HUDEP-2 (cell line): ENCODE results near the gene SMIM32.

ENCODE experiments used
- DNase-seq, 76 experiments: peaks; one replicate each; lab custom pipeline; 2025; ENCODE audit not compliant: unreplicated experiment in 76 of 76; lab: John Stamatoyannopoulos, UW

The SMIM32 gene

DNA sequence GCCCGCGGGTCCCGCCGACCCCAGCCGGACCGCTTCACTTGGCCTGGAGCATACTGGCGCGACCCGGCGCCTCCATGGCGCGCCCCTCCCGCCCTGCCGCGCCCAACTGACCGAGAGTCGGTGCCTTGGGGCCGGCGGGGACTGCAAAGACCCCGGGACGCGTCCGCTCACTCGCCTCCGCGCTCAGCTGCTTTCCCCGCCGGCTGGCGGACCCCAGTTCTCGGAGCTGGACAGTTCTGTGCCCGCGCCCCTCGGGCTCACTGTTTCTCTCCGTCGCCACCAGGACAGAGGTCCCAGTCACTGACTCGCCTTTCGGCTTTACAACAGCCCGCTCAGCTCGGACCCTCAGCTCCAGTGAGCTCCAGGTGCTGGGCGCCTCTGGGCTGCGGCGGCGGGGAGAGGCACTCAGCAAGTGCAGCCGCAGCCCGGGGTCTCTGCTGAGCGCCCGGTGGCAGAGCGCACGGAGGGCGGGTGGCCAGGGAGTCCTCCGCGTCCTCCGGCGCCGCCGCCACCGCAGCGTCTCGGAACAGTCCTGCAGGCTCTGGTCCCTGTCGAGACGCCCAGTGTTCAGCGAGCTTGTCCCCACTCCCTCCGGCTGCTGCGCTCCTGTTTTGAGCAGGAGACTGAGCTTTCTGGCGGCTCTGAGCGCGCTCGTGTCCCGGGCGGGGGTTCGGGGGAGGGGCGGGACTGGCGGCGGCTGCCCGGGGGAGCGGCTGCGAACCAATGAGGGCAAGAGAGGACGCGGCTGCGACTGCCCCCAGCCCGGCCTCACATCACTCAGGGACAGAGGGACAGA is at the start of gene SMIM32:
Gene SMIM32, minus strand, starts transcription at position 637 of the 796 bp plus-strand sequence. CDS start 638 bp downstream, outside the sequence.
- DNase-seq: no peak

DNA sequence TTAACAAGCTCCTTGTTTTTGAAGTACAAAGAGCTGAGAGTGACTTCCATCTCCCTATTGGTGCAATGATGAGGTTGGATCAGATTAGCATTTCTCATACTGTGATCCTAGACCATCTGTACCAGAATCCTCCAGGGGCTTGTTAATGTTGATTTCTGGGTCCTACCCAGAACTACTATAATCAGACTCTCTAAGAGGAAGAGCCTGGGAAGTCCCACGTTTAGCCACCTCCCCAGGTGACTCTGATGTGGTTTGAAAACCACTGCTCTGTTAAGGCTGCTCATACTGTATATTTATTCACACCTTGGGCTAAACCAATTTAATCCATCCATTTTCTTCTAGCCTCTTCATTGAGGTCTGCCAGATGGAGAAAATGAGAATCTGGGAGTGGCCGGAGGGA is 49.6 kb upstream of the SMIM32 start:
- DNase-seq: no peak

DNA sequence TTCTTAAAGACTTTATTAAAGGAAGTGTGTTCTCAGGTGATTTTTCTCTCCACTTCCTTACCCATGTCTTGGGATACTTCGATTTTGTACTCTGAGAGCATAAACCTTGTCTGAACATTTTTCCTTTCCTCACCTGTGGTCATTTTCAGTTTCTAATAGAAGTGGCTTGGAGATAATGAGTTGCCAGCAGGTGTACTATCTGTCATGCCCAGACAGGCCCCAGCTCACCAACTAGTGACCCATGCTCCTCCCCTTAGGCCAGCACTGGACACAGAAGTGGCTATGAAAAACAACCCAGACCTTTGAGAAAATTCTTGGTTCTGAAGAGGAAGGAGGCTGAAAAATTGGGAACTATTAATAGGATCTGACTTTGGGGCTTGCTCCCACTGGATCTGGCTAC is 49.2 kb upstream of the SMIM32 start:
- DNase-seq: no peak

DNA sequence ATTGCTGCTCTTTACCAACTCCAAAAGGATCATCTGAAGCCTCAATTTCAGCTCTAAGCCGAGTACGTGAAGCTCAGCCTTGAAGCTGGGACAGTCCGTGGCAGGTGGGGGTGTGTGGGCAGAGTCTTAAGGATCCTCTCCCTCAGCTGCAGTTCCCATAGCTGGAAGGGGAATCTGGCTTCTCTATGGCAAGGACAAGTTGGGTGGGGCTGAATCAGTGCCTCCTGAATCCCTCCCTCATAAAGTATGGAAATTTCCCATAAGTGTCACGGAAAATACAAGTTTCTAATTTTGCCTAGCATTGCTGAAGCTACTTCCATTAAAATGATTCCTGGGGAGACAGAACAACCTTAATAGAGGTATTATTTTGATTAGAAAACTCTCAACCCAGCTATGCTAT is 47.9 kb upstream of the SMIM32 start:
- no peak for DNase-seq

DNA sequence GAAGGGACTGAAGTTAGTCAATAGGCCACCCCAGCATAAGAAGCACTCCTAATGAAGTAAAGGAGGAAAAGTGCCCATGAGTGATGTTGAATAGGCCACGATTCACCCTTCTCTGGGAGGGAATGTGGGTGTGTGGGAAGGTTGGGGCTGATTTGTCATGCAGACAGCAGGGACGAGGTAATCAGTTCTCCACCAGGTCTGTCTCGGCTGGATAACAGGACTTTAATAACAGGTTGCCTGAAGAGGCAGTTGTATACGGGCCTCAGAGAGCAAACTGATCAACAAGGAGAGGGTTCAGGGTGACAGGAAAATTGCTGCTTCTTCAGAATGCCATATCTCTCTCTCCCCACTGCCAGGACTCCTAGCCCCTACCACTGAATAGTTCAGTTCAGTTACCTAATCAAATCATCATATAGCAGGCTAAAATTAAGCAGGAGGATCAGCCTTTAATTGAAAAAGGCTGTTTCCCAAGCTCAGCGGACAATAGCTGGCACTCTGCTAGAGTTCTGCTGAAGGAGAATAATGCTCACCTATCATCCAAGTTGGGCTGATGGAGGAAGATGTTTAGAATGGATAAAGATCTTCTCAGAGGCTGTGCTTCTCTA is 43.6 kb upstream of the SMIM32 start:
- DNase-seq: no peak

DNA sequence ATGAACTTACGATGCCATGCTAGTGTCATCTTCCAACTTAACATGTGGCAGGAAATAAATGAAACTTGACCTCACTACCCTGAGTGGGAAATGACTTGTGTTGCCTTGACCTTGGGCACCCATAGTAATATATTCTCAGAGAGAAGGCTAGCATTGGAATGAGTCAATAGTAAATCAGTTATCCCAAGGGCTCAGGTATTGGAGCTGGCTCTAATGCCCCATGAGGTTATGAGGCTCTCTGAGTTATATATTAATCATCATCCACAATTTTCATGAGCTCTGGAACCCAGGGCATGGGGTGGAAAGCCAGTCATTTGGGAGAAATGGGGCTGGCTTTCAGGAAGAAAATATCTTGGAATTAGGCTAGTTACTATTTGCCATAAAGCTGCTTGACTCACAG is 42.4 kb upstream of the SMIM32 start:
- no peak for DNase-seq

DNA sequence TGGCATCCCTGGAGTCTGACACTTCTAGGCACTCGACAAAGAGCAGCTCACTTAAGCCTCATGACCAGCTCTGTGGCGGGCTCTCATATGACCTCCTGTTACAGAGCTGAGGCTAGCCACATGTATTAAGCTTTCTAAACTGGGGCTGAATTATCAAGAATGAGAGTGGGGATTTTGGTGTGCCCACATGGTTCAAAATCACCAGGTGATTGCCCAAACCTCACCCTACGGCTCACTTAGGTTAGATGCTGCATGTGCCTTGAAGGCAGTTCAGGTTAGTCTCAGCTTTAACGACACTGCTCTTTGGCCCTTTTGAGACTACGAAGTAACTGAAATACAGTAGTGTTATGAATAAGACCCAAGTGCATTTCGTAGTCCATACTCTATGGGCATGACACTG is 39.4 kb upstream of the SMIM32 start:
- DNase-seq: no peak

DNA sequence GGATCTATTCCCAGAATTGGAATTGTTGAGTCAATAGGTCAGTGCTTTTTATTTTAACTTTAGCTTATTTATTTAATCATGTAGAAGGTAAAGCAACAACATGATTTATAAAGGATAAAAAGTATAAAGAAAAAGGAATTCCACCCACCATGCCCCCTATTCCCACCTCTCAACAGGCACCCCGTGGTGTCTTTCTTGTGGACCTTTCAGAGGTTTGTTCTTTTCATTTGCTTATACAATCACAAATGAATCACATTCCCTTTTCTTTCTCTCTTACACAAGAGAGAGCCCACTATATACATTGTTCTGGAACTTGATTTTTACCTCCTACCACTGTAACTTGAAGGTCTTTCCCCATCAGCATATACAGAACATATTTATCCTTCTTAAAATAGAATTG is 37.2 kb upstream of the SMIM32 start:
- DNase-seq: no peak

DNA sequence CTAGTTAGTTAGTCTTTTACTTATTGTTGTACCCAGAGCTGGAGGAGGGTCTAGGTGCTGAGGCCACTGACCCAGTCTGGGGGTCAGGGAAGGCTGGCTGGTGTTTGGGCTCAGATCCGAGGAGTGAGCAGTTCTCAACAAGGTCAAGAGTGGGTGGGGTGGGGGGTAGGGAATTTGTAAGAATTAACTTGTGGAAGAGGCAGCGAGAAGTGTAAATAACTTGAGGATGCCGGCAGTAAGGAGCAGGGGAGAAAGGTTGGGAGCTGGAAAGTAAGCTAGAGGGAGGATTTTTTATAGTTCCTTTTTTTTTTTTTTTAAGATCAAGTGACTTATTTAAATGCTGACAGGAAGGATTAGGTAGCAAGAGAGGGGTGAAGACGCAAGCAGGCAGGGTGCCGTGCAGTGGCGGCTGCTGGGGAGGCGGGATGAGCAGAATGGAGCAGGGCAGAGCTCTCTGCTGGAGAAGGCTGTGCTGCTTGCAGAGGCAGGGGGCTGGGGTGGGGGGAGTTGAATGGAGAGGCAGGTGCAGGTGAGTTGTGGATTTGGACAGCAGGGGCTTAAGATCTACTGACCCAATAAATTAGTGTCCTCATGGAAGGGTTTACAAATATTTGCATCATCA is 35.3 kb upstream of the SMIM32 start:
- DNase-seq: no peak

DNA sequence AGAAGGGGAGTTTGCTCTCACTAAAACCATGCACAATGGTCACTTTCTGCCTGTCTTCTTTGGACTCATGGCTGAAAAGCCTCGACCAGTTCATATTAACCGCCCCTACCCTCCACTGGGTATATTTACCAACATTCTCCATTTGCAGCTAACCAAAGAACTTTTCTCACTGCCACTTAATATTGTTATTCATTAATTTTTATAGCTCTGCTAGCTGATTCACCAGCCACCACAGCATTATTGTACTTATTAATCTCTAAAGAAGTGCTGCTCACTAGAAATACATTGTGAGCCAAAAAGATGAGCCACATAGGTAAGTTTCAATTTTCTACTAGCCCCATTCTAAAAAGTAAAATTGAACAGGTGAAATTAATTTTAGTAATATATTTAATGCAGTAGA is 33.4 kb upstream of the SMIM32 start:
- no peak for DNase-seq

DNA sequence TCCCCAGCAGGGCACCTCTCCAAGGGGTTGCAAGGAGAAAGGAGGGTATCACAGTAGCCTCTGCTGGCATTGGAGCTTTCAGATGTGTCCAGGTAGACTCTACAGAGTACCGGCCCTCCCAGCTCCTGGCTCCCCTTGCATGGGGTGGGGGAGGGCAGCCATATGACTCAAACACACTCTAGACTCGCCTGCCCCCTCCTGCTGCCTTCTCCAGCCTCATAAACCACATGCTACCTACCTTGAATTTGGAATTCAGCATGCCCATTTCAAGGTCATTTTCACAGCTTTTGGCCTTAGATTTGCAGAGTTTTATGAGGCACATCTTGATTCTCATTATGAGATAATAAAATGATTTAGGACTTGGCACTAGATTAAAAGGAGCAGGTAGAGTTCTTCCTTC is 32.8 kb upstream of the SMIM32 start:
- no peak for DNase-seq

DNA sequence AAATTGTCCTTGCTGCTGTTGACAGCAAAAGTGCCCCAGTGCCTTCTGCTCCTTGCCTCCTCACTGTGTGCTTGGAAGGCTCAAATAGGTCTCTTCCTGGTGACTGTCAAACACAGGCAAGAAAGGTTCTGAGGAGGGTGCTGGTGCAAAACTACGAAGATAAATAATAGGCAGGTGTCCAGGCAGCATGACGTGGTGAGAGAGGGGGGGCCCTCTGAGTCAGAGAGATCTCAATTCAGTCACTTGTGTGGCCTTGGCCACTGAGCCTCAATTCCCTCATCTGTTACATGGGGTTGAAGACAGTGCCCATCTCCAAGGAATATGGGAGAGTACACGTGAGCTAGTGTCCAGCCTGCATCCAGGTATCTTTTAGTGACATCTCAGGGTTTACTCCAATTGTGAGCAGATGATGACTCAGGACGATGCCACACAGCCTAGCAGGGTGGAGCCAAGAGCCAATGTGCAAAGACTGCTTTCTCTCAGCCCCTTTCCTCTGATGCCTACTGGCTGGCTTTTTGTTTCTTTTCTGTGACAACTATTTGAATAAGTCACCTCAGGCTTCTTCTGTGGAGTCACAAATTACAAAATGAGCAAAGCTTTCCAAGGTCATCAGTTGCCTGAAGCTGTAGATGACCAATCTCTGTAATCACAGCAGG is 29.7 kb upstream of the SMIM32 start:
- DNase-seq: no peak

DNA sequence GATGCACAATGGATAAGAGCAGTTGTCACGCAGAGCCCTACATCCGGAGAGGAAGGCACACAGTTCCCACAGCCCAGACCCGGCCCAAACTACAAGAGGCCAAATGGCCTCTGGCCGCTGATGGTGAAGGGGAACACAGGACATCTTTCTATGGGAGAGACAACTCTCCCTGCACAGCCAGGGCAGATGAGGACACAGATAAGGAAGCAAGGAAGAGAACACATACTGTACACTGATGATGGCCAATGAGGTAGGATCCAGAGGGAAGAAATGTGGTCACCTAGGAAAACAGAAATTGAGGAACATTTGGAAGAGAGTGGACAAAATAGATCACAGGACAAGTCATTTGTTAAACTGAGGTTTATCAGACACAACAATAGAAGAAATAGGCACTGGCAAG is 28.4 kb upstream of the SMIM32 start:
- DNase-seq: no peak

DNA sequence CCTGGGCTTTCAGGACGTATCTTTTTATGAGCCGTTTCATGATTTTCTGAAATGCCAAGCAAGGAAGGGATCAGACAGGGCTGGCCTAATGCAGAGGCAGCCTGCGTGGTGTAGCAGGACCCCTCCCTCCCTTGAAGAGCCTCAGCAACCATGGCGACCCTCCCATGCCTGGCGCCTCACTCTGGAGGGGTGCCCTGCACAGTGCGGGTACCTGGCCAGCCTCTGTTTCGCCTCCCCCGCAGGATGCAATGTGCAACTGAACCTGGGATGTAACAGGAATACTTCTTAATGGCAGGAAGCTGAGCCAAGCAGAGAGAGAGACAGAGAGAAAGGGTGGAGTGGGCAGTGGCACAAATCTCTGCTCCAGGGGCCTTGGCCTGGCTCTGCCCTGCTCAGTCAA is 23.3 kb upstream of the SMIM32 start:
- no peak for DNase-seq

DNA sequence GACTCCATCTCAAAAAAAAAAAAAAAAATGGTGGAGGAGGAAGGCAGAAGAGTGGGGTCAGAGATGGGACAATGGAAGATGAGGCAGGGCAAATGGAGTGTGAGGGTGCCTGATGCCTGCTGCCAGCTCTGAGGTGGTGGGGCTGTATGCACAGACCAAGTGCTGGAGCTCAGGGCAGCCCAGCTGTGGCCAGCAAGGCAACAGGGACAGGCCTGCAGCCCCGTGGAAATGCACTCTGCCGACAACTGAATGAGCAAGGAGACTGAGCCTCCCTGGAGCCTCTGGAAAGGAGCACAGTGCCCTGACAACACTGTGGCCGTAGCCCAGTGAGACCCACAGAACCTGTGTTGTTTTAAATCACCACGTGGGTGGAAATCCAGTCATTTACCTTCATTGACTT is 22.9 kb upstream of the SMIM32 start:
- DNase-seq: no peak

DNA sequence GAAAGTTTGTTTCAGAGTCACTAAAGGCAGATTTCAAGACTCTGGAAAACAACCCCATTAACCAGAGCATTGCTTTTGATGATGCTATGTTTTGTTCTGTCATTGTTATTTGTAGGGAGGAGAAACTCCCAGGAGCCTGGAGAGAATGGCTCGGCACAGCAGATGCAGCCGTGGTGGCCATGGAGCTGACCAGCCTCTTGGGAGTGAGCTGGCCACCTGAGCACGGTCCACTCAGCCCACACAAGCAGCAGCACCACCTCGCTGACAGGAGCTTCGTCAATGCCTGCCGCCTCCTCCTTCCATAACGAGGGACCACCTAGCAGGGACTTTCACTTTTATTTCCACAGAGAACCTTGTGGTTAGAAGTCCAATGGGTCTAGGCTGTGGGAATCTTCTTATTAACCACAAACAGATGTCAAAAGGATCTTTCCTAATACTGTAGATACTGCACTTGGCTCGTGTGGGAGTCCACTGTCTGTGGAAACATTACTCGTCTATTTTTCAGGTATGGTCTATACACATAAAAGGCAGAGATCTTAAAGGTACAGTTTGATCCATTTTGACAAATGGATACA is 21.0 kb upstream of the SMIM32 start:
- no peak for DNase-seq

DNA sequence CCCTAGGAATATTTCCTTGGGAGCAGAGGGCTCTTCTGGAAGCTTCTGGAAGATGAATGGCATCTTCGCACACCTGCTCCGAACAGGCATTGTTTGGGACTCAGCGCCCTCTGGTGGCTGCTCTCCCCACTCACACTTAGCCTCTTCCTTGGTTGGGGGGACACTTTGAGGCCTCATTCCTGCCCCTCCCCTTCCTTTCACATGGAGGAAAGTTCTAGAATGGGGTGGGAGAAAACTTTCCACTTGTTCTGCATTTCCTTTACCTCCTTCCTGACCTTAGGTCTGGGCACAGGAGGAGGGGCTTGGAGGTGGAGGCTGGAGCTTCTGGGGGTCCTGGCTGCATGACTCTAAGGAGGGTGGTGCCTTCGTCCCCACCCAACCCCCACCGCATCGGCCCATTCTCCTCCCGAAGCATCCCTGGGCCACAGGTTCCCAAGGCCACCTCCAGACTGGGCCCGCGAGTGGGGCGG is 19.3 kb upstream of the SMIM32 start:
- DNase-seq: peak in 31 of 76 experiments; percentile 1 to 53 (median 16)

DNA sequence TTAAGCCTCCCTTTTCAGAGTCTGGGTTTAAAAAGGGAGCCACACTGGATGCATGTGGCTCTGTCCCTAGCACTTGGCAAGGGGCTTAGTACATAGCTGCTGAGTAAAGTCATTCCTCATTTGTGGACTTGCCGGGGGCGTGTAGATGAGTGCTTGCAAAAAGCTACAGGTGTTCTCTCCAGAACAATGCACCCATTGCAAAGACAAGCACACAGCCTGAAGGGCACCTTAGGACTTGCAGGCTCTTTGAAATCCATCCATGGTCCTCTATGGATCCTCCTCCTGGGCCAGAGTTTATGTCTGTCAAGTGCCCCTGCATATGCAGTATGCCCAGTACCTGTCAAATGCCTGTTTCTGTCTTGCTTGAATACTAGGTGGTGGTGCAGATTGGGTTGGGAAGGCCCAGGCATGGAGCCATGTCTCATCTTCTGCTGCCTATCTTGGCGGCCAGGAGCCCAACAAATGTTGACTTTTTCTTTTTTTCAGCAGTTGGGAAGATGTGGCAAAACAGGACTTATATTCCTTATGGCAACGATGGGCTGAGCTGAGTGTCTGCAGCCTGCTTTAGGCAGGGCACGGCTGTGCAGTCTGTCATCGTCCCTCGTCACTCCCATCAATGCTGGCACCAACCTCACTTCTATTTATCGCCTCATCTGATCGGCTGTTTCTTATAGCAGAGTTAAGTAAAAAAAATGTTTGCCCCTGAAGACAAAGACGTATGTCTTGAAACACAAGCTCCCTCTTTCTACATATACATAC is 18.5 kb upstream of the SMIM32 start:
- no peak for DNase-seq

DNA sequence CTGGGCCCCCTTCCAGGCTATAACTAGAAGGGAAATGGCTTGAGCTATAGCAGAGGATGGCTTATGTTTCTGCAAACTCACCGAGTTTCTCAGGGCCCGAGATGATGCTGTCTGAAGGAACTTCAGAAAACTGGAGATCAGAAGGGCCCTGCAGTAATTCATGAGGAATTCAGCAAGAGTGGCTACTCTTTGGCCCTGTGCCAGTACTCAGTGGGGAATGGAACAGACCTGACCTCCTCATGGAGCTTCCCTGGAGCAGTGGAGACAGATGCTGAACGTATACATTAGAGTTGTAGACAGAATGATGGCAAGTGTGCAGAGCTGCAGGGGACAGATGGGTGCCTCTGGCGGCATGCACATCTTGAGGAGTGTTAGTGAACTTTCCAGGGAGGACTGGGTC is 17.3 kb upstream of the SMIM32 start:
- DNase-seq: no peak

DNA sequence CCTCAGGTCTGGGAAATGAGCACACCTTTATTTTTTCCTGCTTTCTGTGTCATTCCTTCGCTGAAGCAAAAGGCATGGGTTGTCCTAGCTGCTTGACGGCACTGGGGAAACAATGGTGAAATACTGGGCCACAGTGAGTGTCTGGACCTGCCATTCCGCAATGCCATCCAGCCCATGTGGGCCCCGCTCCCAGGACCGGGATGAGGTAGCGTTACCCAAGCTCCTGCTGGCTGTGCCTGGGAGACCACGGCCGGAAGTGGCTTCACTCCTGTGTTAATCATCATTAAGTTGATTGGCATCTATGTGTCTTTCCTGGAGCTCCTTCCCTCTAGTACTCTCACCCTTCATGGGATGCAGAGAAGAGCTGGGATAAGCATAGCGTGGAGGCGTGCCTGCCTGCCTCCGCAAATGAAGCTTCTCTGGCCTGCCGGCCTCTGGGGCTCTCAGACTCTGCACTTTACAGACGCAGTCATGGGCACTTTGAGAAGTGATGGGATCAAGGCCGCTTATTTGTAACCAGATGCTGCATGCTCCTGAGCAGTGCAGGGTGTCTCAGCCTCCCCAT is 16.5 kb upstream of the SMIM32 start:
- DNase-seq: no peak
